Activated naive CD4-positive, alpha-beta T cell treated with anti-CD3 and anti-CD28 coated beads, Interleukin-2, amount 50 U/mL, for 24 hours (primary cell): ENCODE measurements around the gene UNC5A.

Experiments
- H3K27ac Mint-ChIP-seq: one replicate; pipeline ENCODE4 v1.8.0; 2021; ENCODE audit warnings: mild to moderate bottlenecking, mixed read lengths
- H3K27me3 Mint-ChIP-seq: one replicate; pipeline ENCODE4 v1.8.0; 2021; ENCODE audit warnings: mixed read lengths
- H3K36me3 Mint-ChIP-seq: one replicate; pipeline ENCODE4 v1.8.0; 2021; ENCODE audit warnings: mixed read lengths
- H3K4me1 Mint-ChIP-seq: one replicate; pipeline ENCODE4 v1.8.0; 2021; ENCODE audit warnings: mixed read lengths
- H3K4me3 Mint-ChIP-seq: one replicate; pipeline ENCODE4 v1.8.0; 2021; ENCODE audit warnings: mild to moderate bottlenecking, mixed read lengths
- H3K9me3 Mint-ChIP-seq: one replicate; pipeline ENCODE4 v1.8.0; 2021; ENCODE audit warnings: mixed read lengths

The UNC5A gene

DNA sequence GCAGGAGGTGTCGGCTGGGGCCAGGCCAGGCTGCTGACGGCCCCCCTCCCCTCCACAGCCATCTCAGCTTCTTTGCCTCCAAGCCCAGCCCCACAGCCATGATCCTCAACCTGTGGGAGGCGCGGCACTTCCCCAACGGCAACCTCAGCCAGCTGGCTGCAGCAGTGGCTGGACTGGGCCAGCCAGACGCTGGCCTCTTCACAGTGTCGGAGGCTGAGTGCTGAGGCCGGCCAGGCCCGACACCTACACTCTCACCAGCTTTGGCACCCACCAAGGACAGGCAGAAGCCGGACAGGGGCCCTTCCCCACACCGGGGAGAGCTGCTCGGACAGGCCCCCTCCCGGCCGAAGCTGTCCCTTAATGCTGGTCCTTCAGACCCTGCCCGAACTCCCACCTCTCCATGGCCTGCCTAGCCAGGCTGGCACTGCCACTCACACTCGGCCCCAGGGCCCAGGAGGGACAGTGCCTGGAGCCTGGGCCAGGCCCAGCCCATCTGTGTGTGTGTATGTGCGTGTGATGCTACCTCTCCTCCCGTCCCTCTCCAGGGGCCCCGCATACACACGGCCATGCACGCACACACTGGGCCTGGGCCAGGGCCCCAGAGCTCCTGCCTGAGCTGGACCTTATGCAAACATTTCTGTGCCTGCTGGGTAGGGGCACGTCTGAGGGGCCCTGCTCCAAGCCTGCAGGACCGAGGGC is 69.5 kb downstream of the UNC5A start:
- Mint-ChIP-seq H3K9me3 (no peaks in the 10 kb centered on the region), H3K4me1 (peaks cover 13% of the 10 kb centered on the region), H3K27me3 (peaks cover 18% of the 10 kb centered on the region), H3K4me3 (no peak overlapping the region), H3K27ac (no peak overlapping the region), H3K36me3 (no peaks in the 10 kb centered on the region)

DNA sequence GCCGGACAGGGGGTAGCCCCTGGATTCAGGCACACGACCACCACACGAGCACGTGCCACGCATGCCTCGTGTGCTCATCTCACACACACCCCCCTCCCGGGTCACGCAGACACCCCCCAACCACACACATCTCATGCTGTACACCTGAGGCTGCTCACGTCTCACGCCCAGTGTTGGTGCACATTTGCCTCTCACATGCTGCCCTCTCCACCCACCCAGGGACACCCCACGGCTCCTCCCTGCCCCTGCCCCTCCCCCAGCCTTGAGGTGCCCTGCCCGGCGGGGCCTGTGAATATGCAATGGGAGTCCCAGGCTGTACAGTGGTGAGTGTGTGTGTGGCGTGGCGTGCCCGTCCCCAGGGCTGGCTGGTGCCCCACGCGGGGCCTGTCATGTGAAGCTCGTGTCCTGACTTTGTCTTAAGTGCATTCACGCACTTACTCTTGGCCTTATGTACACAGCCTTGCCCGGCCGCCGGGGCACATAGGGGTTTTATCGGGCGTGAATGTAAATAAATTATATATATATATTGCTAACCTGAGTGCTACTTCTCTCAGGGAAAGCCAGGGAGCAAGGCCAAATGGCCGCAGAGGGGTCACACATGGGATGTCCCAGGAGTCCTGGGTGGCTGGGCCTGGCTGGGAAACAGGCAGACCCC is 70.1 kb downstream of the UNC5A start:
- no peak overlapping the region for H3K27ac Mint-ChIP-seq

DNA sequence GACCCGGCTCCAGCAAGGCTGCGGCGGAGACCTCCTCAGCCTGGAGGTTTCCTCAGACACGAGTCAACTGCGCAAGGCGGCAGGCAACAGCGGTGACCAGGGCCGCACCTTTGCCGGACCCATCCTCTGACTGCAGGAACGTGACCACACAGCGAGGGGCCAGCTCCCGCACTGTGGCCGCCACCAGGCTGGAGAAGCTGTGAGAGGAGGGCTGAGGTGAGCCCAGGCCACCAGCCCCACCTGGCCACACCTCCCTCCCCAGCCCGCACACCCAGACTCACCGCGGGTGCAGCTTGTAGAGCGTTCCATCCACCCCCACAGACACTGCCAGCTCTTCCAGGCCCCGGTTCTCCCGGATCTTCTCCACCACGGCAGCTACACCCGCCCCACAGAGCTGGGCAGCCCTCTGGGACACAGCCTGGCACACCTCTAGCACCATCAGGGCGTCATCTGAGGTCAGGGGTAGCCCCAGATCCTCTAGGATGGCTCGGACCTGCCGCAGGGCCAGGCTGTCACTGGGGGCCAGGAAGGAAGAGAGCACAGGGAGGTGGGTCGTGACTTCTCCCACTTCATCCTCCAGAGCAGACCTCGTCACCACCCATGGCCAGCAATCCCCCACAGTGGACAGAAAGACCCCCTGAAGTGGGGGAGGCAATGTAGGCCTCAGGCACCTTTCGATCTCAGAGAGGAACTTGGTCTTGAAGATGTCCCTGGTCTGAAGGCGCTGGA is 70.8 kb downstream of the UNC5A start:
- Mint-ChIP-seq H3K4me1 (peaks cover 7% of the 10 kb centered on the region), H3K27me3 (peaks cover 6% of the 10 kb centered on the region), H3K36me3 (no peaks in the 10 kb centered on the region), H3K27ac (no peak overlapping the region), H3K4me3 (no peak overlapping the region), H3K9me3 (no peaks in the 10 kb centered on the region)

More for the DNA sequence above, 70.1 kb downstream of the UNC5A start:
- peaks cover 12% of the 10 kb centered on the region for H3K27me3 Mint-ChIP-seq
- no peak overlapping the region for H3K4me3 Mint-ChIP-seq
- no peaks in the 10 kb centered on the region for H3K9me3 Mint-ChIP-seq
- H3K4me1 Mint-ChIP-seq, result peaks cover 13% of the 10 kb centered on the region
- no peaks in the 10 kb centered on the region for H3K36me3 Mint-ChIP-seq

- H3K4me3 Mint-ChIP-seq, result no peak overlapping the region
- no peaks in the 10 kb centered on the region for H3K9me3 Mint-ChIP-seq
- H3K27me3 Mint-ChIP-seq, result peaks cover 2% of the 10 kb centered on the region
- peaks cover 3% of the 10 kb centered on the region for H3K4me1 Mint-ChIP-seq
- H3K27ac Mint-ChIP-seq, result no peak overlapping the region
- H3K36me3 Mint-ChIP-seq, result no peaks in the 10 kb centered on the region
Measured at GRCh38 chr5:176881816-176882566, 71.6 kb downstream of the UNC5A start.

GRCh38 chr5:176882567-176882903 is 72.2 kb downstream of the UNC5A start:
- H3K27ac Mint-ChIP-seq, result no peak overlapping the region
- peaks cover 2% of the 10 kb centered on the region for H3K27me3 Mint-ChIP-seq
- no peak overlapping the region for H3K4me3 Mint-ChIP-seq
- H3K4me1 Mint-ChIP-seq, result peaks cover 3% of the 10 kb centered on the region
- H3K9me3 Mint-ChIP-seq, result no peaks in the 10 kb centered on the region
- no peaks in the 10 kb centered on the region for H3K36me3 Mint-ChIP-seq

- Mint-ChIP-seq H3K27me3 (peaks cover 2% of the 10 kb centered on the region), H3K9me3 (no peaks in the 10 kb centered on the region), H3K4me3 (no peak overlapping the region), H3K27ac (no peak overlapping the region), H3K36me3 (no peaks in the 10 kb centered on the region), H3K4me1 (peaks cover 3% of the 10 kb centered on the region)
Measured at GRCh38 chr5:176883700-176884570, 73.6 kb downstream of the UNC5A start.

- Mint-ChIP-seq H3K9me3 (no peaks in the 10 kb centered on the region), H3K36me3 (no peaks in the 10 kb centered on the region), H3K27ac (no peak overlapping the region), H3K27me3 (peaks cover 2% of the 10 kb centered on the region), H3K4me1 (peaks cover 3% of the 10 kb centered on the region), H3K4me3 (no peak overlapping the region)
Measured at GRCh38 chr5:176884571-176884890, 74.2 kb downstream of the UNC5A start.

- no peak overlapping the region for H3K27ac Mint-ChIP-seq
- H3K27me3 Mint-ChIP-seq, result peaks cover 3% of the 10 kb centered on the region
- peaks cover 3% of the 10 kb centered on the region for H3K4me1 Mint-ChIP-seq
- H3K4me3 Mint-ChIP-seq, result no peak overlapping the region
- no peaks in the 10 kb centered on the region for H3K36me3 Mint-ChIP-seq
- H3K9me3 Mint-ChIP-seq, result no peaks in the 10 kb centered on the region
Measured at GRCh38 chr5:176886336-176887251, 76.2 kb downstream of the UNC5A start.

GRCh38 chr5:176887252-176887849 is 77.0 kb downstream of the UNC5A start:
- peaks cover 3% of the 10 kb centered on the region for H3K4me1 Mint-ChIP-seq
- H3K9me3 Mint-ChIP-seq, result no peaks in the 10 kb centered on the region
- no peaks in the 10 kb centered on the region for H3K36me3 Mint-ChIP-seq
- no peak overlapping the region for H3K4me3 Mint-ChIP-seq
- H3K27ac Mint-ChIP-seq, result no peak overlapping the region
- peaks cover 4% of the 10 kb centered on the region for H3K27me3 Mint-ChIP-seq

GRCh38 chr5:176888016-176888864 is 77.9 kb downstream of the UNC5A start:
- peaks cover 3% of the 10 kb centered on the region for H3K27me3 Mint-ChIP-seq
- peaks cover 3% of the 10 kb centered on the region for H3K4me1 Mint-ChIP-seq
- no peaks in the 10 kb centered on the region for H3K9me3 Mint-ChIP-seq
- H3K4me3 Mint-ChIP-seq, result no peak overlapping the region
- no peak overlapping the region for H3K27ac Mint-ChIP-seq
- H3K36me3 Mint-ChIP-seq, result no peaks in the 10 kb centered on the region

DNA sequence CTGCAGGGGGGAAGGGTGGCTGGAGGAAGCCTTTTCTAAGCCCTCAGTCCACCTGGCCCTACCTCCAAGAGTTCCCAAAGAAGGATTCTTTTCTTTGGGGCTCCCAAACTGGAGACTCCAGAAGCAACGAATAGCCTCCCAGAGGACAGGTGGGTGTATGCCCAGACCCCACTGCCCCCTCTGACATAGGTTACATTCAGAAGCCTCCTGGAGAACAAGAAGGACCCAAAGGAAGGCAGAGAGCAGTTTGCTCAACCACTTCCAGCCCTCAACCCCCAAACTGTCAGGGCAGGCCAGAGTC is 78.5 kb downstream of the UNC5A start:
- peaks cover 3% of the 10 kb centered on the region for H3K4me1 Mint-ChIP-seq
- no peaks in the 10 kb centered on the region for H3K9me3 Mint-ChIP-seq
- H3K27me3 Mint-ChIP-seq, result peaks cover 3% of the 10 kb centered on the region
- no peak overlapping the region for H3K27ac Mint-ChIP-seq
- no peaks in the 10 kb centered on the region for H3K36me3 Mint-ChIP-seq
- H3K4me3 Mint-ChIP-seq, result no peak overlapping the region

- Mint-ChIP-seq H3K4me3 (no peak overlapping the region), H3K9me3 (no peaks in the 10 kb centered on the region), H3K27ac (no peak overlapping the region), H3K36me3 (no peaks in the 10 kb centered on the region), H3K4me1 (peaks cover 3% of the 10 kb centered on the region), H3K27me3 (peaks cover 3% of the 10 kb centered on the region)
Measured at GRCh38 chr5:176889321-176890280, 79.2 kb downstream of the UNC5A start.
